OCI-LY7 (cell line): Measurements from ENCODE around the gene RO60. TPM values are rescaled to one million over a fixed set of nuclear protein-coding genes. Genes with fewer than 3 reads are reported as not detected.

Experiments used
- BruUV-seq: library from RNA; stranded (reverse); fragments of 400-500 nt; replicated peaks from 2 replicates; lab custom pipeline; 2021; lab: Mats Ljungman, UMichigan
- CTCF ChIA-PET: fragments of 300-600 bp; sonication (Branson Sonifier 250); formaldehyde crosslinking; loops from one replicate; lab custom pipeline; 2022; ENCODE audit warnings: antibody characterized with exemption; ENCODE audit not compliant: unreplicated experiment; lab: Charles Lee
- POLR2A ChIA-PET: fragments of 300-600 bp; sonication (Branson Sonifier 250); formaldehyde crosslinking; loops from one replicate; lab custom pipeline; 2022; ENCODE audit warnings: antibody characterized with exemption; lab: Charles Lee
- DNase-seq: peaks from one replicate; pipeline ENCODE4 v3.0.0-alpha.2; 2015; ENCODE audit warnings: low spot score
- H2AFZ ChIP-seq: fragments of 200-600 bp; sonication (generic), shearing (Covaris generic); 2 replicates; pipeline ENCODE4 v1.6.1; 2014; ENCODE audit warnings: mild to moderate bottlenecking, antibody characterized with exemption, low read length, moderate library complexity
- H3K27ac ChIP-seq: fragments of 200-600 bp; sonication (generic); 2 replicates; pipeline ENCODE4 v1.5.1; 2014; ENCODE audit warnings: mixed run types, low read depth, mild to moderate bottlenecking, moderate library complexity, low read length, inconsistent platforms; ENCODE audit not compliant: poor library complexity, severe bottlenecking
- H3K36me3 ChIP-seq: fragments of 200-600 bp; sonication (generic); 2 replicates; pipeline ENCODE4 v1.6.1; 2014; ENCODE audit warnings: mild to moderate bottlenecking, antibody characterized with exemption, low read length, moderate library complexity, mixed read lengths; ENCODE audit not compliant: insufficient read depth
- H3K4me1 ChIP-seq: fragments of 200-600 bp; sonication (generic); 2 replicates; pipeline ENCODE4 v1.5.1; 2014; ENCODE audit warnings: mild to moderate bottlenecking, low read length; ENCODE audit not compliant: insufficient read depth, poor library complexity, severe bottlenecking
- H3K4me2 ChIP-seq: fragments of 200-600 bp; sonication (generic); 2 replicates; pipeline ENCODE4 v1.6.1; 2014; ENCODE audit warnings: mild to moderate bottlenecking, low read length
- H3K4me3 ChIP-seq: fragments of 200-600 bp; sonication (generic); 2 replicates; pipeline ENCODE4 v1.5.1; 2014; ENCODE audit warnings: mild to moderate bottlenecking, low read depth, low read length; ENCODE audit not compliant: poor library complexity, severe bottlenecking
- H3K79me2 ChIP-seq: fragments of 200-600 bp; sonication (generic); 2 replicates; pipeline ENCODE4 v1.6.1; 2016; ENCODE audit warnings: low read depth, mild to moderate bottlenecking, low read length, moderate library complexity, mixed read lengths; ENCODE audit not compliant: insufficient read depth
- H3K9me2 ChIP-seq: fragments of 200-600 bp; sonication (generic); 2 replicates; pipeline ENCODE4 v1.6.1; 2016; ENCODE audit warnings: mild to moderate bottlenecking, low read length, mixed read lengths; ENCODE audit not compliant: insufficient read depth
- H3K9me3 ChIP-seq: fragments of 200-600 bp; sonication (generic); 2 replicates; pipeline ENCODE4 v1.6.1; 2014; ENCODE audit warnings: mild to moderate bottlenecking, mixed run types, low read length, mixed read lengths
- H4K20me1 ChIP-seq: fragments of 200-600 bp; sonication (generic); 2 replicates; pipeline ENCODE4 v1.6.1; 2014; ENCODE audit warnings: mild to moderate bottlenecking, antibody characterized with exemption, low read length, moderate library complexity, mixed read lengths; ENCODE audit not compliant: insufficient read depth
- CTCF ChIP-seq: fragments of 200-600 bp; sonication (generic); conservative IDR thresholded peaks from 2 replicates; pipeline ENCODE4 v1.5.1; 2014; ENCODE audit warnings: mild to moderate bottlenecking, antibody characterized with exemption, low read length, moderate library complexity, mixed read lengths
- EZH2phosphoT487 ChIP-seq: fragments of 200-600 bp; sonication (generic); IDR thresholded peaks from 2 replicates; pipeline ENCODE4 v1.6.1; 2018; ENCODE audit warnings: low read depth, borderline replicate concordance, mild to moderate bottlenecking, mixed run types, antibody characterized with exemption, low read length, moderate library complexity, mixed read lengths
- intact Hi-C: fragments of 100-400 bp; cut with micrococcal nuclease; formaldehyde crosslinking; loops from one replicate; pipeline ENCODE4 v1.10.0; 2022; ENCODE audit not compliant: unreplicated experiment
- total RNA-seq, 2 experiments: library from RNA; depleted of rRNA in 1 of 2; stranded (reverse); fragments of >200 nt in 1 of 2; shearing (Covaris generic) in 1 of 2; gene quantifications; 2 replicates each; pipeline ENCODE4 v1.2.3, GENCODE V29; 2014 to 2022

The RO60 gene
- total RNA-seq, 2 experiments from 2014 or later = 70.4 to 83.3 TPM

GRCh38 chr1:193013005-193013404, 46.4 kb upstream of the RO60 start:
- Histone ChIP-seq H3K27ac (no peak overlapping the region), H3K9me2 (no peaks in the 10 kb centered on the region), H3K4me3 (no peak overlapping the region), H3K79me2 (no peaks in the 10 kb centered on the region), H3K4me2 (no peak overlapping the region), H3K4me1 (no peaks in the 10 kb centered on the region), H3K9me3 (no peaks in the 10 kb centered on the region), H3K36me3 (peaks cover 22% of the 10 kb centered on the region; the same call in 1 of the 2 replicates), H4K20me1 (no peaks in the 10 kb centered on the region), H2AFZ (no peak overlapping the region)
- intact Hi-C loops = no loop called here
- no TSS peak for BruUV-seq
- ChIA-PET POLR2A (interaction anchor here (0.9 to 2.4 kb wide), 5 partner anchors 8 to 206 kb away, joined by 3 to 13 read pairs (median 3); no protein-coding TSS in a partner anchor), CTCF (no interaction called here)
- DNase-seq = no peak
- no peak for TF ChIP-seq EZH2phosphoT487
- TF ChIP-seq CTCF = no peak

- Histone ChIP-seq H3K27ac (no peak overlapping the region), H3K9me3 (no peaks in the 10 kb centered on the region), H3K4me2 (no peak overlapping the region), H4K20me1 (no peaks in the 10 kb centered on the region), H2AFZ (no peak overlapping the region), H3K4me3 (no peak overlapping the region), H3K4me1 (no peaks in the 10 kb centered on the region), H3K79me2 (no peaks in the 10 kb centered on the region), H3K36me3 (peaks cover 26% of the 10 kb centered on the region; the same call in 1 of the 2 replicates), H3K9me2 (no peaks in the 10 kb centered on the region)
- CTCF ChIA-PET = interaction anchor here (1.0 kb wide), 1 partner anchor 17 kb away, joined by 3 read pairs; no protein-coding TSS in a partner anchor
- no peak for DNase-seq
- POLR2A ChIA-PET = interaction anchor here (0.6 to 2.4 kb wide), 10 partner anchors 8 to 1001 kb away, joined by 3 to 13 read pairs (median 3); no protein-coding TSS in a partner anchor
- TF ChIP-seq EZH2phosphoT487 (no peak), CTCF (no peak)
- intact Hi-C loops = no loop called here
- BruUV-seq = no TSS peak
Measured at GRCh38 chr1:193013707-193014106, 45.7 kb upstream of the RO60 start.

DNA sequence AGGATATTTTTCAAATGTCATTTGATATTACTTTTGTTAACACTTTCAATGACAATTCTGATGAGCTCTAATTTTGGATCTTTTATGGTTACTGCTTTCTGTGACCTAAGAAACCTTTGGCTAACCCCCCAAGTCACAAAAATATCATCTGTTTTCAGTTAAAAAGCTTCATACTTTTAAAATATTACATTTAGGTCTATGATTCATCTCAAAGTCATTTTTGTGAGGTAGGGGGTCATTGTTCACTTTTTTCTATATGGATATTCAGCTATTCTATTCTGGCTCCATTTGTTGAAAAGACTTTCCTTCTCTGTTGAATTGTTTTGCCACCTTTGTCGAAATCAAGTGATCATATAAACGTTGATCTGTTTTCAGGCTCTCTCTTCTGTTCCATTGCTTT, 45.0 kb upstream of the RO60 start:
- H2AFZ ChIP-seq = no peak overlapping the region
- ChIA-PET CTCF (interaction anchor here (1.0 kb wide), 1 partner anchor 16 kb away, joined by 3 read pairs; no protein-coding TSS in a partner anchor), POLR2A (interaction anchor here (0.6 to 2.4 kb wide), 6 partner anchors 9 to 1001 kb away, joined by 3 to 13 read pairs (median 3); no protein-coding TSS in a partner anchor)
- TF ChIP-seq CTCF (no peak), EZH2phosphoT487 (no peak)
- BruUV-seq = no TSS peak
- no peaks in the 10 kb centered on the region for H3K9me2 ChIP-seq
- no peak overlapping the region for H3K4me3 ChIP-seq
- no peaks in the 10 kb centered on the region for H3K79me2 ChIP-seq
- no peak overlapping the region for H3K4me2 ChIP-seq
- peaks cover 33% of the 10 kb centered on the region; the same call in 1 of the 2 replicates for H3K36me3 ChIP-seq
- H3K4me1 ChIP-seq = no peaks in the 10 kb centered on the region
- no peak for DNase-seq
- intact Hi-C loops = no loop called here
- no peak overlapping the region for H3K27ac ChIP-seq
- H3K9me3 ChIP-seq = no peaks in the 10 kb centered on the region
- H4K20me1 ChIP-seq = peaks cover 5% of the 10 kb centered on the region; the same call in 1 of the 2 replicates
